CD4-positive, alpha-beta T cell treated with Interleukin-10 for 1 hour (primary cell): ENCODE measurements around the gene ACAD9.
"Not testable (repeated sequence)": the region's sequence is repeated elsewhere in the genome, so short reads cannot be mapped to it uniquely, and the experiment has no call there.

Source experiments
- DNase-seq: peaks from one replicate; pipeline ENCODE4 v3.0.0-alpha.2; 2020

Gene ACAD9

DNA sequence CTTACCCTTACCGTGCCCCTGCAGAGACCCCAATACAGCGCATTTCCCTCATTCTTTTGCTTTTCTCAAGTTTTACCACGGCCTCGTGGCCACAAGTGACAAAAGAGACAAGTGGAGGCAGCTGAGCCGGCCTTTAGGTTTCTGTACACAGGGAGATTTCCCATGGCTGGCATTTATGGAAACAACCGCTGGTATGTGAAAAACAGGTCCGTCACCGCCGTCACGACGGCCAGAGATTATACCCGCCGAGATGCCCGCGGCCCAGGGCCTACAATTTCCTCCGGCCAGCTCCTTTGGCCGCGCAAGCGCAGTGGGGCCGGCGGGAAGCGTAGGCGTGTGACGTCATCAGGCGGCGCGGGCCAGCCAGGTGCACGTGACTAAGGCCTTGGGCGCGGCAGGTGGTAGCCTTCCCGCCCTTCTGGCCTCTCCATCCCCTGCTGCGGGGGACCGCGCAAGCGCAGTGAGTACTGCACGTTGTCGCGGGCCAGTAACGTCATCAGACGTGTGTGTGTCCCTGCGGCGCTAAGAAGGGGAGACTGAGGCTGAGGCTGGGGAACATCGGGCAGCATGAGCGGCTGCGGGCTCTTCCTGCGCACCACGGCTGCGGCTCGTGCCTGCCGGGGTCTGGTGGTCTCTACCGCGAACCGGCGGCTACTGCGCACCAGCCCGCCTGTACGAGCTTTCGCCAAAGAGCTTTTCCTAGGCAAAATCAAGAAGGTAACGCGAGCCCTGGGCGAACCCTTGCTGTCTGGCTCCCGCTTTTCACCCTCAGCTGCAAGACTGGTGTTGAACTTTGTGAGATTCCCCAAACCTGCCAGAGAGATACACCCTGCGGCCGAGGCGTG, at the start of gene ACAD9:
Gene ACAD9 (plus strand): TSS at position 496 of the 845 bp plus-strand sequence. CDS start 72 bp downstream, at position 568.
- peak; percentile 98 for DNase-seq

GRCh38 chr3:128829925-128830625, 49.3 kb upstream of the ACAD9 start:
- DNase-seq = not testable (repeated sequence)

DNA sequence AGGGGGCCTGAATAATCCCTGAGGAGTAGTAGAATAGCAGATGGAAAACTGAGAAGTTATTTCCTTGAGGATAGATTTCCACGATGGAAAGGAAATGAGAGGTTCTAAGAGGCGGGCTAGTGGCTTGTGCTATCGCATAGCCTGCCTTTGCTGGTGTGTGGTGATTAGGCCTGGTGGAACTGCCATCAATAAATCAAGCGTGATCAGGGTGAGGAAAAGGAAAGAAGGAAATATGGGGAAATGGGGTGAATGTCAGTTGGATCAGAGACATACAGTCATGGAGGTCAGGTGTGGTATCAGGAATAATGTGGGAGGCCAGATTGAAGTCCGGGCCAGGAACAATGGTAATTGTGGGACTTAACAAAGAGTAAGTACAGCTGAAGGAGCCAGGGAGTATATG, 48.7 kb upstream of the ACAD9 start:
- DNase-seq = not testable (repeated sequence)

GRCh38 chr3:128832979-128833378, 46.4 kb upstream of the ACAD9 start:
- not testable (repeated sequence) for DNase-seq

DNA sequence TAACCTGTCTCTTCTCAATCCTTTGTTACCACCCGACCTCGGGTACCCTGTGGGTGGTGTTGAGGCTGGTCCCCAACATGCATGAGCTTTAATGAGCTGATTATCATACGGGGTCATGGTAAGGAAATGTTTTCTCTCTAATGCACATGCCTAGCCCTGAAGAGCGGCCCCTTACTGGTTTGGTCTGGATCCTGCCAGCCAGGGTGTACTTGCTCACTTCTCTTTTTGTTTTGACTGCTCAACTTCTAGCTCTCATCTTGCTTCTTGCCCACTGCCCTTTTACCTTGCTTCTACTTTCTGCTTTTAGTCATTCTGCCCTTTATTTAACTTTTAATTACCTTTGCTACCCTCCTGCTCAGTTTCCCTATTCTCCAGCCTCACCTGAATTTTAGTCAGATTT, 44.3 kb upstream of the ACAD9 start:
- no peak for DNase-seq

DNA sequence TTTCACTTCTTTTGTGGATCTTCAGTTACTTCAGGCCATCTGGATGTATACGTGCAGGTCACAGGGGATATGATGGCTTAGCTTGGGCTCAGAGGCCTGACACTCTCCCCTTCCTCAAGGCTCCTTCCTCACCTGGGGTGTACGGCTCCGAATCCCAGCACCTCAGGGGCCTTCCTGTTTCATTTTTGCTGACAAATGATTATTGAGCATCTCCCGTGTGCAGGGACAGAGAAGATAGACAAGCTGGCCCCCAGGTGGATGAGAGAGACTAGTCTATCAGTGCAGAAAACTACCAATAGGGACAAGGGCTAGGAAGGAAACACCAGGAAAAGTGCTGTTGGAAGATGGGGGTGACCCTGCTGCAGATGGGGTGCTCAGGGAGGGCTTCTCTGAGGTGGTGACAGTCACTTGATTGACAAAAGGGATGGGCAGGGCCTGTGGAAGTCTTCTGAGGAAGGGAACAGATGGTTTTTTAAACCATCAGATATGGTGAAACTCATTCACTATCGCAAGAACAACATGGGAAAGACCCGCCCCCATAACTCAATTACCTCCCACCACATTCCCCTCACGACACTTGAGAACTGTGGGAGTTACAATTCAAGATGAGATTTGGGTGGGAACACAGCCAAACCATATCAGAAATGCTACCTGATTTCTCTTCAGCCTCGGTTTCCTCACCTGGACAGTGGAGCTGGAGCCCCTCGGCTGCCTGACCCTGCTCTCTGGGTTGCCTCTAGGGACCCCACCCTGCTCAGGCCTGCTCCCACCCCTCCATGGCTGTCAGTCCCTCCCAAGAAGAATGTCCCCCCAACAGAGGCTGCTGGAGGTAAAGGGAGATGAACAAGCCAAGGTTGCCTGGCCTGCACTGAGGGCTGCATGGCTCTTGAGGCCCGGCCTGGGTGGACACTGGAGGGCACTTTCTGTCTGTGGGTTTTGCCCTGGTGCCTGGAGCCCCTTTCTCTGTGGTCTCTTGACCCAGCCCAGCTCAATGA, 37.2 kb upstream of the ACAD9 start:
- no peak for DNase-seq

DNA sequence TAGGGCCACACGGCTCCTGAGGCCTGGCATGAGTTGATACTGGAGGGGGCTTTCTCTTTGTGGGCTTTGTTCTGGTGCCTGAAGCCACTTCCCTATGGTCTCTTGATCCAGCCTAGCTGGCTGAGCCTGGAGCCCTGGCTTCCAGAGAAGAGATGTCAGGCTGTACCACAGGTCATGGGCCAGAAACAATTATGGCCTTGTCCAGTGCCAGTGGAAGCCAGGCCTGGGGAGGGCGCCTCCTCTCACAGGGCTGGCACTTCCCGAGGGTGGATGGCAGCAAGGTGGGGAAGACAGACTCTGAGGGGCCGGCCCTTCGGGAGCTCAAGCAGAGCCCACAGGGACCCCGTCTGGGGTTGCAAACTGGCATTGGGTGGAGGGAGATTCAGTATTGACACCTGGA, 34.9 kb upstream of the ACAD9 start:
- DNase-seq = no peak

GRCh38 chr3:128845119-128845777, 34.2 kb upstream of the ACAD9 start:
- DNase-seq = no peak

GRCh38 chr3:128845778-128846485, 33.5 kb upstream of the ACAD9 start:
- peak; percentile 87 for DNase-seq

DNA sequence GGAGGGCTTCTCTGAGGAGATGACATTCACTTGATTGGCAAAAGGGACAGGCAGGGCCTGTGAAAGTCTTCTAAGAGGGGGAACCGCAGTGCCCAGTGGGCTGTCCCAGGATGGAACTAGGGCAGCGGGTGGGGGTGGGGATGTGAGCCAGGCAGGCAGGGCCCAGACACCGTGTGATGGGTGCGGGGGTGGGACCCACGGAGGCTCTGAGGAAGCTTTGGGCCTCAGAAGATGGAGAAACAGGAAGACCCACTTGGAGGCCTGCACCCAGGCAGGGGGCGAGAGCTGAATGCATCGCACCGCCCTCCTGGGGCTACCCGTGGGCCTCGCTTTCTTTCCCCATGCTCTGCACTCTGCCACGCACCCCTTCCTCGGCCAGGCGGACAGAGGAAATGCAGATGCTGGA, 32.9 kb upstream of the ACAD9 start:
- DNase-seq = no peak

GRCh38 chr3:128847666-128848370, 31.6 kb upstream of the ACAD9 start:
- no peak for DNase-seq

DNA sequence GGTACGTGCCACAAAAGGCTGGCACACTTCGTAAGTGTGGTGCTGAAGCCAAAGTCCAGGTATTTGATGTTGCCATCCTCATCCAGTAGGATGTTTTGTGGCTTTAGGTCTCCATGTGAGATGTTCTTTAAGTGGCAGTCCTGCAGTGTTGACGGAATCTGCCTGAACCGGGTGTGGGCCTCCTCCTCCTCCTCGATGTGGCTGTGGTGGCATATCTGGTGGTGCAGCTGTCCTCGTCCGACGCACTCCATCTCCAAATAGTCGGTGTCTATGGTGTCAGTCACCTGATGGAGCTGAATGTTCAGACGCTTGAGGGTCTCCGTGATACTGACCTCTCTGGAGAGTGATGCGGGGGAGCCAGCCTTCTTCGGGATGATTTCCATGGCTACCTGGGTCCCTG, 30.5 kb upstream of the ACAD9 start:
- no peak for DNase-seq

DNA sequence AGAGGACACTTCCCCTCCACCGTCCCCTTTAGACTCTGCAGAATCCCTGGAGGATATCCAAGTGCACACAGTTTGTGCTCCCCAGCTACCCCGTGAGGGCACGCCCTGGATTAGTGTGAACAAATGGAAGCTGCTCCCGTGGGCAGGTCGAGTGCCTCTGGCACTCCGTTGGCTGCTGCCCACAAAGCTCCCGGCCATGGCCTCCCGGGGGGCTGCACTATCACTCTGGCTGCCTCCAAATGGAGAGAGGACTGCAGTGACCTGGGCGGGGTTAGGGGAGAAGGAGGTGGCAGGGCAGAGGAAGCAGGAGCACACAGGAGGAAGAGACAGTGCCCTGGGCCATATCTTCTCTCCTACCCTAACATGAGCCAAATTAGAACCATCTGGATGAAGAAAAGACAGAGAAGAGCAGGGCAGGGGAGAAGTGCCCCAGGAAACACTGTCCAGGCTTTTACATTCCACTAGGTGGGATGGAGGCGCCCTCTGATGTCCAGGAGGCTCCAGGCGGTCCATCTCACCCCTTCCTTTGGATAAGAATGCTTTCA, 29.4 kb upstream of the ACAD9 start:
- no peak for DNase-seq

- DNase-seq = no peak
These were observed 28.9 kb upstream of the ACAD9 start for GRCh38 chr3:128850544-128850943.

DNA sequence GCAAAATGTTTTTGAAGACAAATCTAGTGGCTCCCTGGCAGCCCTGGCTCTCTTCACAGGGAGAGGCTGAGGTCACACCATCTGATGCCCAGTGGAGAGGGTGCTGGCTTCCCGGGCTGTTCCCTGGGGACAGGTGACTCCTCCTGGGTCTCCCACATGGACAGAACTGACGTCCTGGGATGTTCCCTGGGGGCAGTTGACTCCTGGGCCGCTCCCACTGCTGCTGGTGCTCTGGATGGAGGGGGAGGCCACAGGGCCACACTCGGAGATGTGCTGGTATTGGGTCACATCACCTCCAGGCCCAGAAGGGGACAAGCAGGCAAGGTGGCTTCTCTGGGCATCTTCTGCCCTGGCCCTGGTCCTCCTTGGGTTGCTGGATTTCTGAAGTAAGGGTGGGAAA, 27.8 kb upstream of the ACAD9 start:
- no peak for DNase-seq

- DNase-seq = no peak
These were observed 25.6 kb upstream of the ACAD9 start for GRCh38 chr3:128853826-128854225.

DNA sequence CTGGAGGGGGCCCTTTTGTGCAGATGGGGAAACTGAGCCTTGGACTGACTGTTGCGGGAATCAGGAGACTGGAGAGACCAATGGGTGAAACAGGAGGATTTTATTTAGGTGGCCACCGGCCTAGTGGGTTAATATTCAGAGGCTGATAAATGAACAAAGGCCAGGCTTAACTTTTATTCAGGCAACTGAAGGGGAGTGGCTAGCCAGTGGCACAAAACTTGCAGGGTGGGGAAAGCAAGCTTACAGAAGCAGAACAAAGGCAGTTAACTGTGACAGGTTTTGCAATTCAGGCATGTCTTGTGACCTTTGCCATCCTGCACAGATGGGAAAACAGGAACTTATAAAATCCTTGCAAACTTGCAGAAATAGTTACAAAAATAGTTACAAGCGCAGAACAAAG, 24.9 kb upstream of the ACAD9 start:
- DNase-seq = no peak

DNA sequence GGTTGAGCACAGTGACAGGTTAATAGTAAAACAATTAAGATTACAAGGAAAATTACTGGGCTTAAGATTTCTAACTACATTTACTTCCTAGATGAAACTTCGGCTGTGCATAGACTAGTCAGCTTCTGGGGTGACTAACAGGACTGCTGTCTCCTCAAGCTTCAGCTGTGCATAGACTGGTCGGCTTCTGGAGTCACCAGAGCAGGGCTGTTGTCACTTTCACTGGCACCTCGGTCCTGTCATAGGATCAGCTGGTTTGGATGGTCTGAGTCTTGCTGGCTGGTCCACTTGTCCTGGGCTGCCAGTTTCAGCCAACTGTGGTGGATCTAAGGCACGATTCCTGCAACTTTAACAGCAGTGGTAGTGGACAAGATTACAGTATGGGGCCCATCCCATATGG, 23.9 kb upstream of the ACAD9 start:
- DNase-seq = no peak

DNA sequence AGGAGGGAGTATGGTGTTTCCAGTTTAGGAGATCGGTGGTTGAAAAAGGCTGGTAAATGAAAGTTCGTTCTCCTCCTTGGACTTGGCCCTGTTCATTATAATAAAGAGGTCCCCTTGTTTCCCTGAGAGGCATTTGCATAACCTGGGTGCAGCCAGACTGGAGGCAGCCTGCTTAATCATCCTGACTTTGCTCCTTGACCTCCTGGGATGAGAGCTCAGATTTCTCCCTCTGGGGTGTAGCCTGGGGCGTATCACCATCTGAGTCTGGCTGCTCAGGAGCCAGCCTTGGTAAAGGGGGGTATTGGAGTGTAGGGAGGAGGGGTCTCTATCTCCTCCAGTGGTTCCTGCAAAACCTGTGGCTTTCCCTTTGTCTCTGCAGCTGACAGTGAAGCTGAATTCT, 21.3 kb upstream of the ACAD9 start:
- no peak for DNase-seq

GRCh38 chr3:128859630-128860029, 19.8 kb upstream of the ACAD9 start:
- DNase-seq = no peak

DNA sequence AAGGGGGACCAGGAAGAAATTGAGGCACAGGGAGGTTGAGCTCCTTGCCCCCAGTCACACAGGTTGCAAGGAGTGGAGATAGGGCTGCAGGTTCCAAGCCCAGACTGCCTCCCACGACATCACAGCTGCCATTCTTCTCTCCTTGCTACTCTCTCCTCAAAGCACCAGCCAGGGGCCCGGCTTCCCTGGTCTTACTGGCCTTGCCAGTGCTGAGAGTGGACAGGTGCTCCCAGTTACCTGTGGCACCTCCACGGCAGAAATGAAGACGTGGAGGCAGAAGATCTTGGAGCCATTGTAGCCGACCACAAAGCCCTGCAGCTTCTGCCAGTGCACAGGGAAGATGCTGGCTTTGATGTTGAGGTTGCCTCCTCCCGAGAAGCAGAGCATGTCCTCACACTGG, 17.9 kb upstream of the ACAD9 start:
- DNase-seq = no peak
